Measurements from ENCODE around the gene FRMD4A. TPM values are rescaled to one million over a fixed set of nuclear protein-coding genes. Genes with fewer than 3 reads are reported as not detected.

FRMD4A gene
- total RNA-seq, 2 donors from 2014 or later: 55.9 to 81.0 TPM

DNA sequence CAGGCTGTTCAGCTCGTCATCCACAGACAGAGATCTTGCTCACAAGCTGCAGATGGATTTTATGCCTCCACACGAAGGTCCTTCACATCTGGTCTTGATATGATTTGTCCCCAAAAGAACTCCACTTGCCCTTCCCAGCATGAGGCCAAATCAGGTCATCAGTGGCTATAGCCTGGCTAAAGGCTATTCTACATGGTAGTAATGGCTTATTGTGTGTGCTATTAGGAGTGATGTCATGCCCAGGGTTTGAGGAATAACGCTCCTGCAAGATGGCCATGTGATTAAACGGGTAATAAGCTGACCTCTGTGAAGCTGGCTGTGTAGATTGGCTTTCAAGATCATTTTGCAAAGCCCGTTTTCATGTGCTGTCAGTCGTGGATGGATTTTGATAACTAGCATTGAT is 313.8 kb downstream of the FRMD4A start:
- no peaks in the 10 kb centered on the region for H3K4me1 ChIP-seq (ENCODE audit: control insufficient read depth in 1 of 2, low read depth in 2 of 2)
- TF ChIP-seq, protein P1, sequence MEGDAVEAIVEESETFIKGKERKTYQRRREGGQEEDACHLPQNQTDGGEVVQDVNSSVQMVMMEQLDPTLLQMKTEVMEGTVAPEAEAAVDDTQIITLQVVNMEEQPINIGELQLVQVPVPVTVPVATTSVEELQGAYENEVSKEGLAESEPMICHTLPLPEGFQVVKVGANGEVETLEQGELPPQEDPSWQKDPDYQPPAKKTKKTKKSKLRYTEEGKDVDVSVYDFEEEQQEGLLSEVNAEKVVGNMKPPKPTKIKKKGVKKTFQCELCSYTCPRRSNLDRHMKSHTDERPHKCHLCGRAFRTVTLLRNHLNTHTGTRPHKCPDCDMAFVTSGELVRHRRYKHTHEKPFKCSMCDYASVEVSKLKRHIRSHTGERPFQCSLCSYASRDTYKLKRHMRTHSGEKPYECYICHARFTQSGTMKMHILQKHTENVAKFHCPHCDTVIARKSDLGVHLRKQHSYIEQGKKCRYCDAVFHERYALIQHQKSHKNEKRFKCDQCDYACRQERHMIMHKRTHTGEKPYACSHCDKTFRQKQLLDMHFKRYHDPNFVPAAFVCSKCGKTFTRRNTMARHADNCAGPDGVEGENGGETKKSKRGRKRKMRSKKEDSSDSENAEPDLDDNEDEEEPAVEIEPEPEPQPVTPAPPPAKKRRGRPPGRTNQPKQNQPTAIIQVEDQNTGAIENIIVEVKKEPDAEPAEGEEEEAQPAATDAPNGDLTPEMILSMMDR (IDR thresholded peaks at IDR 0.05): no peak
- no peak overlapping the region for H3K4me3 ChIP-seq
- no peaks in the 10 kb centered on the region for H3K27me3 ChIP-seq (replicated peaks; ENCODE audit: insufficient read depth)
- H3K27ac ChIP-seq: no peak overlapping the region
- no peaks in the 10 kb centered on the region for H3K36me3 ChIP-seq
- DNase-seq (ENCODE audit: low spot score) (no peak), ATAC-seq (ENCODE audit: insufficient number of reproducible peaks, low FRiP score, low read depth) (no peak)
- H3K9me3 ChIP-seq: no peaks in the 10 kb centered on the region

DNA sequence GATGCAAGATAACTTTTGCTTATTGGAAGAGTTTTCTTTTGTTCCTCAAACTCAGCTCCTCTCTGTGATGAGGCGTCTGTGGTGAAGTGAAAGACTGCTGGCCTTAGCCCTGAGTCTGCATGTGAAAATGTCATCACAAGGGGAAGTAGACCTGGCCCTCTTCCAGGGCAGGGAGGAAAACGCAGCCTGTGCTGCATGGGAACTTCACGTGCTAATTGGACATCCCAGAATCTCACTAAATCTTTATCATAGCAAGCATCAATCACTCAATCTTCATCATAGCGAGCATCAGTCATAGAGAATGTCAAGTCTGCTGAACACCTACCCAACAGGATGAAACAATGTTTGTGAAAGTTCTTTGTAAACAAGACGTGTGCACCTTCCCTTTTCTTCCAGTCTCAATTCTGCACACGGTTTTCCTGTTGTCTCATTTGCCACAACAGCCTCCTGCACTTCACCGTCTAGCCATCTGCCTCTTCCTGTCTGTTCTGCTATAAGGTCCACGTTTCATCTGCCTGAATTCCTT is 314.6 kb downstream of the FRMD4A start:
- Histone ChIP-seq H3K27ac (no peak overlapping the region), H3K36me3 (no peaks in the 10 kb centered on the region), H3K4me1 (ENCODE audit: control insufficient read depth in 1 of 2, low read depth in 2 of 2) (no peaks in the 10 kb centered on the region), H3K27me3 (replicated peaks; ENCODE audit: insufficient read depth) (no peaks in the 10 kb centered on the region), H3K4me3 (no peak overlapping the region), H3K9me3 (no peaks in the 10 kb centered on the region)
- DNase-seq (ENCODE audit: low spot score): no peak
- TF ChIP-seq, protein P1 (IDR thresholded peaks at IDR 0.05): no peak
- no peak for ATAC-seq (ENCODE audit: insufficient number of reproducible peaks, low FRiP score, low read depth)

DNA sequence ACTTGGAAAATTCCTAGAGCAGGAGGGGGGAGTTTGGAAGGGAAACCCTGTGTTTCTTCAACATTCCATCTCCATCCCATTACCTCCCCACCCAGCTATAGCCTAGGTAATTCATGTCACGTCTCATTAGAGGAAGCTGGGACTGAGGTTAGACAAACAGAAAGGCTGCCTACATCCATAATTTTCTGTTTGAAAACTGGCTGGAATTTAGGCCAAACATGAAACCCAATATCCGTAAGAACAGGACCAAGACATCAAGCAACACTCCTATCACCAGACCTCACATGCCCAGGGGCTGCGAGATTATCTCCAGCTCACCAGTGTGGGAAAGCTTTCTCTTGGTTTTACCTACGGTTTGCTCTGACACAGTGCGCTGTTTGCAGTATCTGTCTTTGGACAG is 316.3 kb downstream of the FRMD4A start:
- Histone ChIP-seq H3K36me3 (no peaks in the 10 kb centered on the region), H3K27me3 (replicated peaks; ENCODE audit: insufficient read depth) (no peaks in the 10 kb centered on the region), H3K4me3 (no peak overlapping the region), H3K9me3 (no peaks in the 10 kb centered on the region), H3K4me1 (ENCODE audit: control insufficient read depth in 1 of 2, low read depth in 2 of 2) (peaks cover 4% of the 10 kb centered on the region in 2 donors), H3K27ac (no peak overlapping the region)
- TF ChIP-seq, protein P1 (IDR thresholded peaks at IDR 0.05): no peak
- no peak for DNase-seq (ENCODE audit: low spot score)
- no peak for ATAC-seq (ENCODE audit: insufficient number of reproducible peaks, low FRiP score, low read depth)

DNA sequence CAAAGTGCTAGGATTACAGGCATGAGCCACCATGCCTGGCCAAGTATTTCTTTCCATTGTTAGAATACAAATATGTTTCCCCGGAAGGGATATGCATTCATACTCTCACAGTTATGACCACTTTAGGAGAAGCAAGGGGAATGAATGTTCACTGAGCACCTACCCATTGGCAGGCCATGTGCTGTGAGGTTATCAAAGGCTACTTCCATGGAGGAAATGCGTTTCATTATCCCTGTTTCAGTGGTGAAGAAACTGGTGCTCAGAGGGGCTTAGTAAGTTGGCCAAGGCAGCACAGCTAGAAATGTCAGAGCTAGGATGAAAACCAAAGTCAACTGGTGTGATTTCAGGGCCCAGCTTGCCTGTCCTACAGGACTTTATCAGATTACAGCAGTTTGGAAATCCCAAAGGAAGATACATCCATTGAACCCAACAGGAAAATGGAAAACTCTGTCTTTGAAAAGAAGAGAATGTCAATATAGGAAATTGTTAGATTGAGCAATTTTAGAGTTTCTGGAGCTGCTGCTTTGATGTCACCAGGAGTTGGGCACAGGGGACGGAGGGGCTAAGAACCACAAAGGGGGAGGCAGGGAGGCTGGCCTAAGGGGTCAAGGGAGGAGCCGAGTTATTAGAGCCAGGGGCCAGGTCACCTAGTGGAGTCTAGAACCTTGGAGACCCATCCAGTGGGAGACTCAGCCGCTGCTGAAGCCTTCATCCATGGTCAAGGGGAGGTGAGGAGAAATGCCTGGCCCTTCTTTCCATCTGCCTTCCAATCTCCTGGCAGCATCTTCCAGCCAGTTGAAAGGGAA is 319.8 kb downstream of the FRMD4A start:
- no peak overlapping the region for H3K4me3 ChIP-seq
- no peaks in the 10 kb centered on the region for H3K36me3 ChIP-seq
- TF ChIP-seq, protein P1 (IDR thresholded peaks at IDR 0.05): no peak
- H3K9me3 ChIP-seq: no peaks in the 10 kb centered on the region
- ATAC-seq (ENCODE audit: insufficient number of reproducible peaks, low FRiP score, low read depth) (no peak), DNase-seq (ENCODE audit: low spot score) (no peak)
- H3K27me3 ChIP-seq (replicated peaks; ENCODE audit: insufficient read depth): no peaks in the 10 kb centered on the region
- H3K4me1 ChIP-seq (ENCODE audit: control insufficient read depth in 1 of 2, low read depth in 2 of 2): peaks cover 4 to 25% of the 10 kb centered on the region in 2 donors
- no peak overlapping the region for H3K27ac ChIP-seq

DNA sequence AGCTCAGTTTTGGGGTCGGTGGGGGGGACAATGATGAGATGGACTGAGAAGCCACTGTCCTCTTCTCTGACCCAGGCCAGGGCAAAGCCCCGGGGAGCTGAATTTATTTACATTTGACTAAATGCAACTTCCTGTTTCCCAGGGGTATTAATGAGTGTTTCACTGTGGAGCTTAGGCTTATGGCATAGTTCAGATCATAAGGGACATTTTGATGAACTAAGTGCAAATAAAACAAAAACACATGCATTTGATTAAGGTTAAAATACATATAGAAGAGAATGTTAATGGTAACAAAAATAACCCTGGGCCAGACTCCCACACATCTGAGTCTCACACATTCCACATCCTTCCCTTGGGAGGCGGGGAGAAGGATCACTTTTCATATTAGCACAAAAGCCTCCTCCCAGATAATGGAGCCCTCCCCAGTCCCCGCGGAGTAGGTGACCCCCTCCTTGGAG is 320.6 kb downstream of the FRMD4A start:
- DNase-seq (ENCODE audit: low spot score) (no peak), ATAC-seq (ENCODE audit: insufficient number of reproducible peaks, low FRiP score, low read depth) (no peak)
- no peaks in the 10 kb centered on the region for H3K36me3 ChIP-seq
- TF ChIP-seq, protein P1 (IDR thresholded peaks at IDR 0.05): no peak
- no peaks in the 10 kb centered on the region for H3K9me3 ChIP-seq
- H3K4me3 ChIP-seq: peak overlapping the region; percentile 68
- H3K4me1 ChIP-seq (ENCODE audit: control insufficient read depth in 1 of 2, low read depth in 2 of 2): peaks cover 4 to 25% of the 10 kb centered on the region in 2 donors
- peak overlapping the region in 1 of 2 donors; percentile 32 for H3K27ac ChIP-seq
- no peaks in the 10 kb centered on the region for H3K27me3 ChIP-seq (replicated peaks; ENCODE audit: insufficient read depth)
